IPS-20b (cell line): ENCODE data around the gene PITX2.
A peak's percentile ranks its signal among the peaks of the same experiment; 100 is the strongest.

Source experiments
- H3K27ac ChIP-seq: one replicate; pipeline ENCODE4 v1.5.1; 2013; ENCODE audit warnings: low read length
- H3K27me3 ChIP-seq: 2 replicates; pipeline ENCODE4 v1.6.1; 2013; ENCODE audit warnings: mild to moderate bottlenecking, low read length, inconsistent platforms; ENCODE audit not compliant: insufficient read depth
- H3K36me3 ChIP-seq: 2 replicates; pipeline ENCODE4 v1.6.1; 2013; ENCODE audit warnings: low read depth, mild to moderate bottlenecking, inconsistent platforms, low read length, moderate library complexity; ENCODE audit not compliant: insufficient read depth
- H3K4me1 ChIP-seq: 2 replicates; pipeline ENCODE4 v1.6.1; 2013; ENCODE audit warnings: mild to moderate bottlenecking, control low read depth, inconsistent platforms, low read length, moderate library complexity; ENCODE audit not compliant: insufficient read depth
- H3K4me3 ChIP-seq: 2 replicates; pipeline ENCODE4 v1.5.1; 2013; ENCODE audit warnings: mild to moderate bottlenecking, low read length, inconsistent platforms
- H3K9ac ChIP-seq: 2 replicates; pipeline ENCODE4 v1.6.1; 2013; ENCODE audit warnings: low read depth, mild to moderate bottlenecking, inconsistent platforms, low read length, moderate library complexity
- H3K9me3 ChIP-seq: 2 replicates; pipeline ENCODE4 v1.6.1; 2013; ENCODE audit warnings: mild to moderate bottlenecking, low read depth, low read length, inconsistent platforms; ENCODE audit not compliant: insufficient read depth

PITX2 gene

GRCh38 chr4:110622841-110623717, at the start of gene PITX2:
TSS of gene PITX2 (minus strand) at chr4:110623077. CDS start at chr4:110622460, 617 bp downstream.
- Histone ChIP-seq H3K4me3 (peak within 1 kb of the TSS; percentile 63), H3K9ac (no peak within 1 kb of the TSS)

DNA sequence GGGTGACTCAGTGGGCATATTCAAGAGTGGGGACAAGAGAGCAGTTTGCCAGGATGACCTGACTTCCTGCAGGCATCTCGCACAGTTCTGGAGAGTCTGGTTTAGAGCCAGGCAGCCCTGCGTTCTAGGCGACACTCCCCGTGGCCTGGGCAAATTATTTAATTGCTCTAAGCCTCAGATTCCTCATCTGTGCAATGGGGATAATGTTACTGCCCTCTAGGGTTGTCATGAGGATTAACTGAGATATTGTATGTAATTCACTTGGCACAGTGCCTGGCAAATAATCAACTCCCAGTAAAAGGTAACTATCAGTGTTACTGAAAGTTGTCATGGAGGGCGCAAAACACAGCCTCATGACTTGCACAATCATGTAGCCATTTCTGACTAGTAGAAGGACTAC, 48.8 kb upstream of the PITX2 start:
- Histone ChIP-seq H3K27ac (no peak overlapping the region), H3K9me3 (no peaks in the 10 kb centered on the region), H3K4me1 (no peaks in the 10 kb centered on the region), H3K27me3 (no peaks in the 10 kb centered on the region), H3K4me3 (no peak overlapping the region), H3K36me3 (no peaks in the 10 kb centered on the region), H3K9ac (no peak overlapping the region)

More at GRCh38 chr4:110622841-110623717, at the start of gene PITX2:
- Histone ChIP-seq H3K4me1 (peaks cover 13% of the 10 kb centered on the region; the same call in 1 of the 2 replicates), H3K27ac (no peak within 1 kb of the TSS), H3K27me3 (peaks cover 100% of the 10 kb centered on the region), H3K36me3 (no peaks in the 10 kb centered on the region), H3K9me3 (no peaks in the 10 kb centered on the region)

GRCh38 chr4:110669663-110670062, 46.8 kb upstream of the PITX2 start:
- Histone ChIP-seq H3K36me3 (no peaks in the 10 kb centered on the region), H3K9me3 (no peaks in the 10 kb centered on the region), H3K4me1 (no peaks in the 10 kb centered on the region)

DNA sequence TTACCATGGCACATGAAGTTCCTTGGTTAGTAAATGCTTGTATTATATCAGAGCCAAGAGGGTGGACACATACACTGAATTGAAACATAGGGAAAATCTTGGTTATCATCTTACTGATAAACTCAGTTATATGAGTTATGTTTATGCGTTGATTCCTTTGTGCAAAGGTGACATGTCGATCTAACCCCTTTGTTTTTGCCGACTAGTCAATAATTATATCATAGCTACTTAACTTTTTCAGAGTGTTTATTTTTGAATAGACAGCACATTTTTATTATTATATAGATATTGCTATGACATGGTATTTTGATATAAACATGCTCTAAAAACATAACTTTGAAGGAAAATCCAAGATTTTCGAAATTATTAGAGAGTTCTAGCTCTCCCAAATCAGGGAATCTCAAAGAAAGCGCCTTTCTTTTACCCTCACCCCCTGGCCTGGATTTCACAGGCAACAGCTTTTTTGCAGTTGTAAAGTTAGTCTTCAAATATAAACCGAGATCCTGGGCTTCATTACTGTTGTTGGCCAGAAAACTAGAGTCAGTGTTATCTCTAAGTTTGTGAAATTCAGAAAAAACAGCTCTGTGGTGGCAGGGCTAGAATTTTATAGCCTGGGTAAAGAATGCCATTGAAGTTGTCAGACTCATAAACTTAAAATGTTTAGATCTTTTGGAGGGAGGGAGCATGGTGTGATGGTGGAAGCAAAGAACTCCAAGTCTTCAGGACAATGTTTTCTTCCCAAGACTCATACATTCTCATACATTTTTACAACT, 45.8 kb upstream of the PITX2 start:
- H3K27ac ChIP-seq, result no peak overlapping the region
- H3K27me3 ChIP-seq, result no peaks in the 10 kb centered on the region

More at GRCh38 chr4:110669663-110670062, 46.8 kb upstream of the PITX2 start:
- Histone ChIP-seq H3K27me3 (no peaks in the 10 kb centered on the region), H3K4me3 (no peak overlapping the region), H3K9ac (no peak overlapping the region), H3K27ac (no peak overlapping the region)

DNA sequence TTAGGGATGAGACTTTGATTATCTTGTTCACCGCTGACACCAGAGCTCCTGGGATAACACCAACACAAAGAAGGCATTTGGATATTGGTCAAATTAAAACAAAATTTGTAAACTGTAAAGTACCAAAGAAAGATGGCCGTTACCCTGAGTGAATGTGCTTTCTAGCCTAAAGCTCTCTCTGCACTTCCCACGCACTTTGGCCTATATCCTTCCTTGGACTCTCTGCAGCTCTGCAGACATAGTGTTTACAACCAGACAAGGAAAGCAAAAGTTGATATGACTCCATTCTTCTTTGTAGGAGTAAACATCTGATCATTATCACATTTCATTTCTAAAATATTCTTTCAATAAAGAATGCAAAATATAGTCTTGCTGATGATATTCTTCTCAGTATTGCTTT, 44.8 kb upstream of the PITX2 start:
- no peak overlapping the region for H3K4me3 ChIP-seq
- H3K27ac ChIP-seq, result no peak overlapping the region
- H3K4me1 ChIP-seq, result no peaks in the 10 kb centered on the region
- no peak overlapping the region for H3K9ac ChIP-seq
- H3K36me3 ChIP-seq, result no peaks in the 10 kb centered on the region
- H3K27me3 ChIP-seq, result no peaks in the 10 kb centered on the region
- no peaks in the 10 kb centered on the region for H3K9me3 ChIP-seq

More for the DNA sequence above, 45.8 kb upstream of the PITX2 start:
- no peak overlapping the region for H3K4me3 ChIP-seq
- H3K4me1 ChIP-seq, result no peaks in the 10 kb centered on the region
- H3K36me3 ChIP-seq, result no peaks in the 10 kb centered on the region
- no peak overlapping the region for H3K9ac ChIP-seq
- no peaks in the 10 kb centered on the region for H3K9me3 ChIP-seq

DNA sequence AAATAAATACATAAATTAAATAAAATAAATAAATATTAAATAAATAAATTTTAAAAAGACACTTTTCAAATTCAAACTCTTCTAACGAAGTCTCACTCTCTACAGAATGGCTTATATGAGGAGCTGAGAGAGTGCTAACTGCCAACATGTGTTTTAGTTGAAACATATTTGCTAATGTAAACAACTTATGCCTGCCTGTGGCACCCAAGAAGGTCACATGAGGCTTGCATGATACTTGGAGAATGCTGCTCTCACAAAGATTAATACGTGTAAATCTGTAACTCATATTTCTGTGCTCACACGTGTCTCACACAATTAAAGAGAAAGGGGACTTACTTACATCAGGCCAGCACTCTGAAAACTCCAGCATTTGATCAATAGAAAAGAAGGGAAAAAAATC, 43.2 kb upstream of the PITX2 start:
- no peaks in the 10 kb centered on the region for H3K4me1 ChIP-seq
- no peak overlapping the region for H3K27ac ChIP-seq
- no peaks in the 10 kb centered on the region for H3K36me3 ChIP-seq

GRCh38 chr4:110663738-110664444, 41.0 kb upstream of the PITX2 start:
- Histone ChIP-seq H3K27me3 (no peaks in the 10 kb centered on the region), H3K4me1 (no peaks in the 10 kb centered on the region), H3K9ac (no peak overlapping the region), H3K27ac (no peak overlapping the region), H3K4me3 (no peak overlapping the region), H3K36me3 (no peaks in the 10 kb centered on the region), H3K9me3 (0 out of 2 replicates have a peak, but pooled peaks cover 2% of the 10 kb centered on the region)

More for the DNA sequence above, 43.2 kb upstream of the PITX2 start:
- no peaks in the 10 kb centered on the region for H3K9me3 ChIP-seq
- no peak overlapping the region for H3K4me3 ChIP-seq
- H3K27me3 ChIP-seq, result no peaks in the 10 kb centered on the region
- no peak overlapping the region for H3K9ac ChIP-seq

GRCh38 chr4:110663206-110663605, 40.3 kb upstream of the PITX2 start:
- no peaks in the 10 kb centered on the region for H3K27me3 ChIP-seq
- no peak overlapping the region for H3K27ac ChIP-seq
- H3K4me1 ChIP-seq, result no peaks in the 10 kb centered on the region
- no peak overlapping the region for H3K9ac ChIP-seq
- H3K36me3 ChIP-seq, result no peaks in the 10 kb centered on the region
- H3K4me3 ChIP-seq, result no peak overlapping the region
- 0 out of 2 replicates have a peak, but pooled peaks cover 3% of the 10 kb centered on the region for H3K9me3 ChIP-seq

DNA sequence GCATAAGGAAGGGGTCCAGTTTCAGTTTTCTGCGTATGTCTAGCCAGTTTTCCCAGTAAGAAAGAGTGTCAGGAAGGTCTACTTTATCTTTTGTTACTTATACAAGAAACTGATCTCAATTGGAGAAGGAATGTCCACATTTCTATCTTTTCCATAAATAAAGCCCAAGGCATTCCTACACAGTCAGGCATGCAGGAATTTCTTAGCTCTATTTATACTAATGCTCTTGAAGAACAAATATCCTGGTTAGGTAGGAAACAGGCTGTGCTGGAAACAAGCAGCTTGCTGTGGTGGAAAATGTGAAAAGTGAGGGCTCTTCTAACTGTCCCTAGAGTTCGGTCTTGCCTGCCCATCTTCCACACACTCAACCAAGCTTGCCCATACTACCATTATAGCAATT, 37.9 kb upstream of the PITX2 start:
- H3K4me3 ChIP-seq, result no peak overlapping the region
- H3K4me1 ChIP-seq, result no peaks in the 10 kb centered on the region
- H3K36me3 ChIP-seq, result no peaks in the 10 kb centered on the region
- 0 out of 2 replicates have a peak, but pooled peaks cover 3% of the 10 kb centered on the region for H3K9me3 ChIP-seq
- no peak overlapping the region for H3K27ac ChIP-seq
- H3K27me3 ChIP-seq, result no peaks in the 10 kb centered on the region
- no peak overlapping the region for H3K9ac ChIP-seq

GRCh38 chr4:110654254-110654635, 31.4 kb upstream of the PITX2 start:
- H3K4me3 ChIP-seq, result no peak overlapping the region
- no peak overlapping the region for H3K9ac ChIP-seq
- no peaks in the 10 kb centered on the region for H3K36me3 ChIP-seq
- H3K27me3 ChIP-seq, result no peaks in the 10 kb centered on the region
- no peak overlapping the region for H3K27ac ChIP-seq
- H3K4me1 ChIP-seq, result no peaks in the 10 kb centered on the region
- H3K9me3 ChIP-seq, result peaks cover 8% of the 10 kb centered on the region
